ENCODE data around the gene FAM186B. TPM values are rescaled to one million over a fixed set of nuclear protein-coding genes. Genes with fewer than 3 reads are reported as not detected.
A peak's percentile ranks its signal among the peaks of the same experiment; 100 is the strongest.

The FAM186B gene
- total RNA-seq, 2 donors from 2014 or later: 0.11 to 0.27 TPM

GRCh38 chr12:49554266-49554665 lies 51.2 kb downstream of the FAM186B start:
- TF ChIP-seq, protein P1, sequence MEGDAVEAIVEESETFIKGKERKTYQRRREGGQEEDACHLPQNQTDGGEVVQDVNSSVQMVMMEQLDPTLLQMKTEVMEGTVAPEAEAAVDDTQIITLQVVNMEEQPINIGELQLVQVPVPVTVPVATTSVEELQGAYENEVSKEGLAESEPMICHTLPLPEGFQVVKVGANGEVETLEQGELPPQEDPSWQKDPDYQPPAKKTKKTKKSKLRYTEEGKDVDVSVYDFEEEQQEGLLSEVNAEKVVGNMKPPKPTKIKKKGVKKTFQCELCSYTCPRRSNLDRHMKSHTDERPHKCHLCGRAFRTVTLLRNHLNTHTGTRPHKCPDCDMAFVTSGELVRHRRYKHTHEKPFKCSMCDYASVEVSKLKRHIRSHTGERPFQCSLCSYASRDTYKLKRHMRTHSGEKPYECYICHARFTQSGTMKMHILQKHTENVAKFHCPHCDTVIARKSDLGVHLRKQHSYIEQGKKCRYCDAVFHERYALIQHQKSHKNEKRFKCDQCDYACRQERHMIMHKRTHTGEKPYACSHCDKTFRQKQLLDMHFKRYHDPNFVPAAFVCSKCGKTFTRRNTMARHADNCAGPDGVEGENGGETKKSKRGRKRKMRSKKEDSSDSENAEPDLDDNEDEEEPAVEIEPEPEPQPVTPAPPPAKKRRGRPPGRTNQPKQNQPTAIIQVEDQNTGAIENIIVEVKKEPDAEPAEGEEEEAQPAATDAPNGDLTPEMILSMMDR (IDR thresholded peaks at IDR 0.05): no peak
- H3K9me3 ChIP-seq: no peaks in the 10 kb centered on the region
- no peak overlapping the region for H3K4me3 ChIP-seq
- no peak overlapping the region for H3K27ac ChIP-seq
- H3K4me1 ChIP-seq: no peaks in the 10 kb centered on the region
- peaks cover 9% of the 10 kb centered on the region for H3K27me3 ChIP-seq
- H3K36me3 ChIP-seq: no peaks in the 10 kb centered on the region
- no peak overlapping the region for H3K9ac ChIP-seq (ENCODE audit: low read depth in 2 of 2, low read length in 2 of 2)
- intact Hi-C loops (cut with DNase I): no loop called here
- no peak for DNase-seq

DNA sequence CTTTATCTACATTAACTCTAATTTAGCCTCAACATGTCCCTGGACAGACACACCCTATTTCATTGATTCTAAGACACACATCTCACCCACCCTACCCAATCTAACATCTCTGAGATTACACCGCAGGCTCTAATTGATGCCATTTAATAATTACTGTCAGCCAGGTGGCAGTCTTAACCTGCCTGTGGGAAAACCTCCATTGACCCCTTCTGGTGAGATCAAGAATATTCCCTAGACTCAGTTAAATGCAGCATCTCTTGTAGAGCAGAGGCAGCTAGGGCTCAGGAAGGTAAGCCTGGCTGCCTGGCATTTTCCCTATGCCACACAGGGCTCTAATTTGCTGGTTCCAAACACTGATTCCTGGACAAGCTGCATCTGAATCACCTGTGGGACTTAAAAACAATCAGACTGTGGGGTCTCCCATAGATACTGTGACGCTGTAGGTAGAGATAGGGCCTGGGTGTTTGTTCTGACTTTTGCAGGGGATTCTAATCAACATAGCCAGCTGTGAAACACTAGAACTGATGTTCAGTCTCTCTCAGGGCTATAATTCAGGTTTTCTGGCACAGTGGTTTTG lies 51.8 kb downstream of the FAM186B start:
- H3K4me1 ChIP-seq: no peaks in the 10 kb centered on the region
- H3K4me3 ChIP-seq: no peak overlapping the region
- TF ChIP-seq, protein P1 (IDR thresholded peaks at IDR 0.05): peak; percentile 17
- DNase-seq: no peak
- intact Hi-C loops (cut with DNase I): no loop called here
- no peaks in the 10 kb centered on the region for H3K9me3 ChIP-seq
- peaks cover 10% of the 10 kb centered on the region for H3K27me3 ChIP-seq
- H3K9ac ChIP-seq (ENCODE audit: low read depth in 2 of 2, low read length in 2 of 2): no peak overlapping the region
- no peaks in the 10 kb centered on the region for H3K36me3 ChIP-seq
- no peak overlapping the region for H3K27ac ChIP-seq

DNA sequence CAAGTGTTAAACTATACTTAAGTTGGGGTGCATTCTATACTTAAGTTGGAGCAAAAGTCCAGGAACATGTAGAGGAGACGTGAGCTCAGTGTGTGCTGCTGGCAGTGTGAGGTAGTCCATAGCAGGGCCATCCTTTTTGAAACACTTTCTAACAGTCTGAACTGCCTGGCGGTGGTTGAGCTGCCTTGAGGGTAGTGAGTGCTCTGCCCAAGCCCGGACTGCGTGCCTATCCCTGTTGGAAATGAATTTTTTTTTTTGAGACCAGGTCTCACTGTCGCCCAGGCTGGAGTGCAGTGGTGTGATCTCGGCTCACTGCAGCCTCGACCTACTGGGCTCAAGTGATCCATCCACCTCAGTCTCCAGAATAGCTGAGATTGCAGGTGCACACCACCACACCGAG lies 52.5 kb downstream of the FAM186B start:
- H3K4me1 ChIP-seq: no peaks in the 10 kb centered on the region
- no peak for DNase-seq
- H3K9ac ChIP-seq (ENCODE audit: low read depth in 2 of 2, low read length in 2 of 2): no peak overlapping the region
- H3K9me3 ChIP-seq: no peaks in the 10 kb centered on the region
- H3K27ac ChIP-seq: no peak overlapping the region
- H3K36me3 ChIP-seq: no peaks in the 10 kb centered on the region
- intact Hi-C loops (cut with DNase I): no loop called here
- TF ChIP-seq, protein P1 (IDR thresholded peaks at IDR 0.05): no peak
- H3K4me3 ChIP-seq: no peak overlapping the region
- H3K27me3 ChIP-seq: peaks cover 10% of the 10 kb centered on the region

DNA sequence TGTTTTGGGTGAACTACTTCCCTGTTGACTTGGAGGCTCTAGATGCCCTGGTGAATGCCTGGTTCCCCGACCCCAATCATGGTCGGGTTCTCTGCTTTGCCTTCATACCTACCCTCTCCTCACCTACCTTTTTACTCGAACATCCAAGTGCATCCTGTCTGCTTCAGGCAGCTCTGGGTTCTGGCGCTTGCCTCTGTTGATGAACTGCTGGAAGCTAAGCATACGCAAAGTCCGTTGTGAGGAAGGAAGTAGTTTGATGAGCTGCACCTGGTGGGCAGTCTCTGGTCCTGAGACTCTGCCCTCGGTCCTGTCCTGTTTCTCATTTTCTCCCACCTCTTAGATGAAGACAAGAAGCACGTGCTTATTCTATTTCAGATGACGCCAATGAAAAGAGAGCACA lies 53.0 kb downstream of the FAM186B start:
- intact Hi-C loops (cut with DNase I): no loop called here
- no peak for DNase-seq
- Histone ChIP-seq H3K36me3 (no peaks in the 10 kb centered on the region), H3K27ac (no peak overlapping the region), H3K4me1 (no peaks in the 10 kb centered on the region), H3K4me3 (no peak overlapping the region), H3K9ac (ENCODE audit: low read depth in 2 of 2, low read length in 2 of 2) (no peak overlapping the region), H3K27me3 (peaks cover 10% of the 10 kb centered on the region), H3K9me3 (no peaks in the 10 kb centered on the region)
- TF ChIP-seq, protein P1 (IDR thresholded peaks at IDR 0.05): no peak

DNA sequence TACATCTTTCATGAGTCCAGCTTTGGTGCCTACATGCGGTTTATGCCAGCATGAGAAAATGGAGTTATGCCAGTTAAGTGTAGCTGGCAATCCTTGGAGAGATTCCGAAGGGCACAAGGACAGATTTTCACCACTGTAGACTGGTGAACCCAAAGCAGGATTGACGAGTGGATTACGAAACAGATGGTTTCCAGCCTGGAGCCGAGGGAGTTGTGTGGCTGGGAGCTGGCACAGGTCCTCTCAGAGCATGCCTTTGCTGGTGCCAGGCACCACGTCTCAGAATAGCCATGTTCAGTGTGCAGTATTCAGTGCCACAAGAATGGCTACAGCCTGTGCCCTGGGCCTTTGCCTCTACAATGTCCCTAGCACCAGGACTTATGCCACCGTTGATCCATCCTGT lies 53.4 kb downstream of the FAM186B start:
- Histone ChIP-seq H3K36me3 (no peaks in the 10 kb centered on the region), H3K4me1 (no peaks in the 10 kb centered on the region), H3K27ac (no peak overlapping the region), H3K9ac (ENCODE audit: low read depth in 2 of 2, low read length in 2 of 2) (no peak overlapping the region), H3K9me3 (no peaks in the 10 kb centered on the region), H3K27me3 (peaks cover 10% of the 10 kb centered on the region), H3K4me3 (no peak overlapping the region)
- no peak for DNase-seq
- TF ChIP-seq, protein P1 (IDR thresholded peaks at IDR 0.05): no peak
- intact Hi-C loops (cut with DNase I): no loop called here
